K562 (cell line): ENCODE data around the gene TBC1D17. TPM values are rescaled to one million over a fixed set of nuclear protein-coding genes. Genes with fewer than 3 reads are reported as not detected.

Source experiments
- ARID4B ChIP-seq: sonication (generic); formaldehyde crosslinking; IDR thresholded peaks from 2 replicates; pipeline ENCODE4 v1.8.0; 2022; ENCODE audit warnings: mild to moderate bottlenecking, missing genetic modification reagents
- BCOR ChIP-seq: fragments of 450-650 bp; IDR thresholded peaks from 2 replicates; pipeline ENCODE4 v1.6.1; 2016
- CXXC5 ChIP-seq: fragments of 250-450 bp; sonication (Bioruptor Pico); IDR thresholded peaks from 2 replicates; pipeline ENCODE4 v1.8.0; 2022; ENCODE audit warnings: inconsistent platforms, mild to moderate bottlenecking, moderate library complexity
- IFI16 ChIP-seq: fragments of 250-450 bp; sonication (Bioruptor Pico); IDR thresholded peaks from 2 replicates; pipeline ENCODE4 v2.1.2; 2022; ENCODE audit warnings: mild to moderate bottlenecking, inconsistent platforms
- MCM5 ChIP-seq: fragments of 450-650 bp; IDR thresholded peaks from 2 replicates; pipeline ENCODE4 v1.6.1; 2016; ENCODE audit warnings: low read depth
- MTA3 ChIP-seq: fragments of 450-650 bp; formaldehyde crosslinking; IDR thresholded peaks from 2 replicates; pipeline ENCODE4 v1.6.1; 2017; ENCODE audit warnings: mild to moderate bottlenecking, borderline replicate concordance
- PTBP1 ChIP-seq: fragments of 200-400 bp; formaldehyde crosslinking; IDR thresholded peaks from 2 replicates; pipeline ENCODE4 v1.6.1; 2017; ENCODE audit warnings: low read depth, low read length
- RBM39 ChIP-seq: fragments of 200-400 bp; formaldehyde crosslinking; optimal IDR thresholded peaks from 2 replicates; pipeline ENCODE3; 2018; ENCODE audit warnings: low read depth, low read length
- RHOXF2B ChIP-seq: fragments of 250-450 bp; sonication (Bioruptor Pico); conservative IDR thresholded peaks from 2 replicates; pipeline ENCODE4 v1.5.1; 2021
- RNF2 ChIP-seq: sonication (generic); IDR thresholded peaks from 2 replicates; pipeline ENCODE4 v1.6.1; 2016
- SAFB2 ChIP-seq: fragments of 200-400 bp; formaldehyde crosslinking; IDR thresholded peaks from 2 replicates; pipeline ENCODE4 v1.6.1; 2018; ENCODE audit warnings: borderline replicate concordance, low read length, low read depth, moderate library complexity; ENCODE audit not compliant: severe bottlenecking
- SIN3A ChIP-seq, 2 experiments: fragments of 150-350 bp in 1 of 2; IDR thresholded peaks; 2 replicates each; pipeline ENCODE4 v1.6.1; 2011 to 2016; ENCODE audit warnings: borderline replicate concordance in 2 of 2, low read depth in 2 of 2, low read length in 2 of 2, mild to moderate bottlenecking in 2 of 2, moderate library complexity in 2 of 2; ENCODE audit not compliant: control insufficient read depth in 1 of 2
- SUPT5H ChIP-seq: fragments of 450-650 bp; IDR thresholded peaks from 2 replicates; pipeline ENCODE4 v1.6.1; 2016
- TARDBP ChIP-seq: fragments of 450-650 bp; IDR thresholded peaks from 2 replicates; pipeline ENCODE4 v1.6.1; 2016
- THRAP3 ChIP-seq: fragments of 450-650 bp; IDR thresholded peaks from 2 replicates; pipeline ENCODE4 v1.6.1; 2016; ENCODE audit warnings: mild to moderate bottlenecking, inconsistent platforms, borderline replicate concordance
- TRIM28 ChIP-seq: fragments of 450-650 bp; IDR thresholded peaks from 2 replicates; pipeline ENCODE4 v1.6.1; 2017
- ZNF174 ChIP-seq: fragments of 250-450 bp; sonication (Bioruptor Pico); IDR thresholded peaks from 2 replicates; pipeline ENCODE4 v1.4.0; 2020; ENCODE audit warnings: mild to moderate bottlenecking
- ZNF24 ChIP-seq: fragments of 450-650 bp; IDR thresholded peaks from 2 replicates; pipeline ENCODE4 v1.6.1; 2016
- ZNF253 ChIP-seq: fragments of 250-450 bp; sonication (Bioruptor Pico); conservative IDR thresholded peaks from 2 replicates; pipeline ENCODE4 v1.6.1; 2021; ENCODE audit warnings: mild to moderate bottlenecking
- ZNF263 ChIP-seq: sonication (generic); formaldehyde crosslinking; IDR thresholded peaks from 2 replicates; pipeline ENCODE4 v1.8.0; 2022; ENCODE audit warnings: mild to moderate bottlenecking, missing genetic modification reagents, borderline replicate concordance
- ZNF436 ChIP-seq: fragments of 250-450, 450-650 bp; sonication (Bioruptor Pico); formaldehyde crosslinking; IDR thresholded peaks from 2 replicates; pipeline ENCODE4 v1.7.0; 2020; ENCODE audit warnings: mild to moderate bottlenecking
- ZNF764 ChIP-seq: fragments of 250-450 bp; sonication (Bioruptor Pico); IDR thresholded peaks from 2 replicates; pipeline ENCODE4 v1.4.0; 2020; ENCODE audit warnings: low read depth, mild to moderate bottlenecking, moderate library complexity
- polyA plus RNA-seq, 8 experiments: library from polyadenylated mRNA; depleted of rRNA in 4 of 8; stranded (reverse) in 5 of 8; unstranded in 3 of 8; fragments of >200 nt; fragmentation: Nextera tagmentation in 2 of 8; fragmentation: Illumina TruSeq in 1 of 8; extraction: Ambion mirVana in 2 of 8; extraction: Trizol in 1 of 8; gene quantifications; 2 replicates each; pipeline versions ENCODE4 v1.2.1 to v1.2.3, GENCODE V29; 2011 to 2014; ENCODE audit warnings: inconsistent platforms in 1 of 8, missing spikeins in 1 of 8
- total RNA-seq, 7 experiments: library from RNA; depleted of rRNA in 6 of 7; stranded (reverse); fragments of >200 nt in 6 of 7; fragmentation: Illumina TruSeq in 2 of 7; extraction: Trizol in 2 of 7; gene quantifications; 2 replicates each; pipeline versions ENCODE4 v1.2.1 to v1.2.3, GENCODE V29; 2011 to 2021; ENCODE audit warnings: low replicate concordance in 1 of 7
- TF ChIP-seq, protein P1 (sequence below): fragments of 250-450 bp; sonication (Bioruptor Pico); IDR thresholded peaks from 2 replicates; pipeline ENCODE4 v1.8.0; 2022; ENCODE audit warnings: inconsistent platforms, mild to moderate bottlenecking, moderate library complexity, borderline replicate concordance
- TF ChIP-seq, protein P2 (sequence below): fragments of 450-650 bp; formaldehyde crosslinking; IDR thresholded peaks from 2 replicates; pipeline ENCODE4 v1.4.0; 2020; ENCODE audit warnings: mild to moderate bottlenecking, mixed read lengths

Gene TBC1D17
- total and polyA plus RNA-seq, 9 of the 15 experiments (the other 6 are each of a cell fraction or from before 2014, with no cell fraction given), result 0.42 to 16.0 (median 3.8) TPM

DNA sequence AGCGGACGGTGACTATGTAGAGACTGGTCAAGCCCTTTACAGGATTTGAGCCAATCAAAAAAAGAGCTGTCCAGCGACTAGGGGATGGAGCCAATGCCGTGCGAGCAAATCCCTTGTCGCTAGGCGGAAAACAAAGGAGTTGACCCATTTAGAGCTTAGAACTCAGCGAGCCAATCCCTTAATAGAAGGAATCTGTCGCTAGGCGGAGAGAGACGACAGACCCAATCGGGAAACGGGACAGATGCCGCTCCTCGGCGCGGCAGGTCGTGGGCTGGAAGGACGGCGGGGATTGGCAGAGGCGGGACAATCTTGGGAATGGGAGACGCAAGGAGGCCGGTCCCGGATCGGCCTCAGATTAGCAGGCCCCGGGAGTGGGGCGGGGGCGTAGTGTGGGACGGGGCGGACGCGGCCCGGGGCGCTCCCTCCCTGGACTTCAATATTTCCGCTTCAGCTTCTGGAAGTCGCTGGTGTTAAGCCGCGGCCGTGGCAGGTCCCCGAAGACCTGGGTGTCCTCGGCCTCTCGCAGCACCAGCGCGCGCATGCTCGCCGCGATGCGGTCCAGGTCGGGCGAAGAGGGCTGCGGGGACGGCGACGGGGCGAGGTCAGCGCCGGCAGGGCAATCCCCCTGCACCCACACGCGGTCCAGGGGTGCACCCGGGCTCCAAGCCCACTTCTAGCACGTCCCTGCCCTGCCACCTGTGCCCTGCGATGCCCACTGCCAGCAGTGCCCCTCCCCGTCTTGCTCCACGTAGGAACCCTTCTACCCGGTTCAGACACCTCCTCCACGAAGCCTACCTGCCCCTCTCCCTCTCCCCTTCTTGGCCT is 7.8 kb upstream of the TBC1D17 start (continued):
- TF ChIP-seq SIN3A (IDR thresholded peaks at IDR 0.05; ENCODE audit: borderline replicate concordance in 2 of 2, control insufficient read depth in 1 of 2, low read depth in 2 of 2, low read length in 2 of 2), result peak in 1 of 2 experiments; percentile 74; a peak in 1 of 4 replicates
- TF ChIP-seq THRAP3, result no peak
- TF ChIP-seq ZNF263 (CRISPR knock-in tag), result no peak
- TF ChIP-seq RNF2, result no peak
- no peak for TF ChIP-seq ZNF764 (CRISPR knock-in tag)
- TF ChIP-seq IFI16, result no peak
- TF ChIP-seq RBM39, result no peak
- TF ChIP-seq ZNF253 (CRISPR knock-in tag), result no peak
- peak; percentile 93 for TF ChIP-seq CXXC5 (CRISPR knock-in tag)
- TF ChIP-seq MTA3, result peak; percentile 40; the same call in 1 of the 2 replicates
- TF ChIP-seq ARID4B, result 0 out of 2 replicates have a peak, but pooled peaks have one; percentile 13
- no peak for TF ChIP-seq MCM5
- no peak for TF ChIP-seq RHOXF2B
- no peak for TF ChIP-seq ZNF174 (CRISPR knock-in tag)
- TF ChIP-seq, protein P1, sequence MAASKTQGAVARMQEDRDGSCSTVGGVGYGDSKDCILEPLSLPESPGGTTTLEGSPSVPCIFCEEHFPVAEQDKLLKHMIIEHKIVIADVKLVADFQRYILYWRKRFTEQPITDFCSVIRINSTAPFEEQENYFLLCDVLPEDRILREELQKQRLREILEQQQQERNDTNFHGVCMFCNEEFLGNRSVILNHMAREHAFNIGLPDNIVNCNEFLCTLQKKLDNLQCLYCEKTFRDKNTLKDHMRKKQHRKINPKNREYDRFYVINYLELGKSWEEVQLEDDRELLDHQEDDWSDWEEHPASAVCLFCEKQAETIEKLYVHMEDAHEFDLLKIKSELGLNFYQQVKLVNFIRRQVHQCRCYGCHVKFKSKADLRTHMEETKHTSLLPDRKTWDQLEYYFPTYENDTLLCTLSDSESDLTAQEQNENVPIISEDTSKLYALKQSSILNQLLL (CRISPR knock-in tag), result no peak
- TF ChIP-seq TARDBP, result peak; percentile 99
- TF ChIP-seq, protein P2, sequence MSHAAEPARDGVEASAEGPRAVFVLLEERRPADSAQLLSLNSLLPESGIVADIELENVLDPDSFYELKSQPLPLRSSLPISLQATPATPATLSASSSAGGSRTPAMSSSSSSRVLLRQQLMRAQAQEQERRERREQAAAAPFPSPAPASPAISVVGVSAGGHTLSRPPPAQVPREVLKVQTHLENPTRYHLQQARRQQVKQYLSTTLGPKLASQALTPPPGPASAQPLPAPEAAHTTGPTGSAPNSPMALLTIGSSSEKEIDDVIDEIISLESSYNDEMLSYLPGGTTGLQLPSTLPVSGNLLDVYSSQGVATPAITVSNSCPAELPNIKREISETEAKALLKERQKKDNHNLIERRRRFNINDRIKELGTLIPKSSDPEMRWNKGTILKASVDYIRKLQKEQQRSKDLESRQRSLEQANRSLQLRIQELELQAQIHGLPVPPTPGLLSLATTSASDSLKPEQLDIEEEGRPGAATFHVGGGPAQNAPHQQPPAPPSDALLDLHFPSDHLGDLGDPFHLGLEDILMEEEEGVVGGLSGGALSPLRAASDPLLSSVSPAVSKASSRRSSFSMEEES, result no peak
- TF ChIP-seq SUPT5H, result no peak; the same call in 1 of the 2 replicates
- TF ChIP-seq BCOR, result no peak
- TF ChIP-seq TRIM28, result no peak
- TF ChIP-seq ZNF436 (CRISPR knock-in tag), result peak; percentile 81
- TF ChIP-seq SAFB2, result no peak
- TF ChIP-seq PTBP1, result no peak
- TF ChIP-seq ZNF24, result no peak
